GM12878 (cell line): ENCODE measurements around the gene ERICH4. TPM values are rescaled to one million over a fixed set of nuclear protein-coding genes. Genes with fewer than 3 reads are reported as not detected.

Source experiments
- ATAC-seq: fragments of 200-7000 bp; cut with Tn5 transposase; 3 replicates; pipeline ENCODE4 v1.9.1; 2020; ENCODE audit warnings: mild to moderate bottlenecking, moderate library complexity
- BruUV-seq: library from RNA; stranded (reverse); fragments of 400-500 nt; replicated peaks from 2 replicates; lab custom pipeline; 2021; lab: Mats Ljungman, UMichigan
- CTCF ChIA-PET: fragments of 300-600 bp; sonication (Branson Sonifier 250); formaldehyde crosslinking; extraction: SDS; loops from one replicate; lab custom pipeline; 2021; ENCODE audit warnings: inconsistent platforms; lab: Yijun Ruan, JAX
- POLR2A ChIA-PET: fragments of 350-600 bp; formaldehyde crosslinking; extraction: SDS; loops from one replicate; lab custom pipeline; 2021; ENCODE audit warnings: inconsistent platforms; lab: Charles Lee
- RAD21 ChIA-PET: fragments of 300-600 bp; sonication (Branson Sonifier 250); formaldehyde crosslinking; loops from one replicate; lab custom pipeline; 2023; ENCODE audit warnings: antibody characterized with exemption; ENCODE audit not compliant: unreplicated experiment; lab: Charles Lee
- SMC1A ChIA-PET: fragments of 300-600 bp; sonication (Branson Sonifier 250); formaldehyde crosslinking; loops from one replicate; lab custom pipeline; 2023; ENCODE audit not compliant: unreplicated experiment, uncharacterized antibody; lab: Charles Lee
- DNase-seq: peaks from one replicate; pipeline ENCODE4 v3.0.0-alpha.2; 2011; ENCODE audit warnings: low read depth, low spot score
- FAIRE-seq: peaks from 3 replicates; lab custom pipeline; 2011; peaks lifted over from hg19 to GRCh38; lab: Jason Lieb, UNC
- H2AFZ ChIP-seq: 2 replicates; pipeline ENCODE4 v1.6.0; 2011; ENCODE audit warnings: low read depth, low read length, control low read depth; ENCODE audit not compliant: control insufficient read depth
- H3K27ac ChIP-seq: 2 replicates; pipeline ENCODE4 v1.5.1; 2011; ENCODE audit warnings: control low read depth; ENCODE audit not compliant: control insufficient read depth, insufficient read depth
- H3K27me3 ChIP-seq, 2 experiments: replicated peaks in 1 of 2; 2 replicates each; pipeline versions ENCODE4 v1.6.0 to v1.6.1; 2011; ENCODE audit warnings: low read length in 1 of 2; ENCODE audit not compliant: control insufficient read depth in 2 of 2, insufficient read depth in 2 of 2
- H3K36me3 ChIP-seq, 2 experiments: 2 replicates each; pipeline ENCODE4 v1.5.1; 2011; ENCODE audit warnings: low read length in 1 of 2; ENCODE audit not compliant: control insufficient read depth in 2 of 2, insufficient read depth in 2 of 2
- H3K4me1 ChIP-seq: 2 replicates; pipeline ENCODE4 v1.6.1; 2011; ENCODE audit warnings: mild to moderate bottlenecking, low read length, moderate library complexity, mixed read lengths; ENCODE audit not compliant: control insufficient read depth, insufficient read depth
- H3K4me2 ChIP-seq: 2 replicates; pipeline ENCODE4 v1.6.0; 2011; ENCODE audit warnings: control low read depth; ENCODE audit not compliant: control insufficient read depth, insufficient read depth
- H3K4me3 ChIP-seq: fragments of 200-600 bp; sonication (generic); 2 replicates; pipeline ENCODE4 v1.5.1; 2016
- H3K79me2 ChIP-seq: 2 replicates; pipeline ENCODE4 v1.6.0; 2011; ENCODE audit warnings: low read length; ENCODE audit not compliant: control insufficient read depth, insufficient read depth
- H3K9ac ChIP-seq: 2 replicates; pipeline ENCODE4 v1.8.0; 2011; ENCODE audit warnings: low read length, control low read depth, mixed read lengths; ENCODE audit not compliant: control insufficient read depth, insufficient read depth
- H3K9me3 ChIP-seq: replicated peaks from 3 replicates; pipeline ENCODE4 v1.5.1; 2011; ENCODE audit warnings: mild to moderate bottlenecking, low read length; ENCODE audit not compliant: control insufficient read depth, insufficient read depth
- H4K20me1 ChIP-seq: 2 replicates; pipeline ENCODE4 v1.6.0; 2011; ENCODE audit not compliant: control insufficient read depth, insufficient read depth
- CBX3 ChIP-seq: fragments of 200-600 bp; sonication (generic); IDR thresholded peaks from 2 replicates; pipeline ENCODE4 v1.6.1; 2016; ENCODE audit warnings: low read depth, borderline replicate concordance
- CREB1 ChIP-seq: IDR thresholded peaks from 2 replicates; pipeline ENCODE4 v1.6.1; 2012; ENCODE audit warnings: low read depth, mild to moderate bottlenecking, inconsistent platforms
- HDGF ChIP-seq: fragments of 450-650 bp; IDR thresholded peaks from 2 replicates; pipeline ENCODE4 v1.6.1; 2016; ENCODE audit warnings: antibody characterized with exemption
- IKZF1 ChIP-seq: fragments of 450-650 bp; conservative IDR thresholded peaks from 2 replicates; pipeline ENCODE4 v1.6.1; 2017; ENCODE audit warnings: antibody characterized with exemption, mild to moderate bottlenecking
- NFYA ChIP-seq: IDR thresholded peaks from 2 replicates; pipeline ENCODE4 v1.6.1; 2011; ENCODE audit warnings: low read depth, mild to moderate bottlenecking, low read length, improper control_type of control experiment, borderline replicate concordance
- SIN3A ChIP-seq: IDR thresholded peaks from 2 replicates; pipeline ENCODE4 v1.6.1; 2012; ENCODE audit warnings: low read depth, low read length, improper control_type of control experiment
- SMAD5 ChIP-seq: IDR thresholded peaks from 2 replicates; pipeline ENCODE4 v1.6.1; 2016; ENCODE audit warnings: antibody characterized with exemption, low read depth
- SMC3 ChIP-seq: IDR thresholded peaks from 2 replicates; pipeline ENCODE4 v1.6.1; 2011; ENCODE audit warnings: low read length, improper control_type of control experiment, borderline replicate concordance
- TBL1XR1 ChIP-seq: IDR thresholded peaks from 2 replicates; pipeline ENCODE4 v1.6.1; 2012; ENCODE audit warnings: low read depth, low read length, improper control_type of control experiment
- WGBS: methylation state at CpG from one replicate; pipeline ENCODE4 v1.1.6; 2016; ENCODE audit warnings: low lambda C conversion rate; ENCODE audit not compliant: insufficient replicate concordance, insufficient coverage; ENCODE audit errors: missing lambda C conversion rate; 5-methylcytosine and 5-hydroxymethylcytosine counted together
- in situ Hi-C: fragments of 300-500 bp; cut with MboI; formaldehyde crosslinking; loops from 9 replicates; pipeline ENCODE4 v1.14.3; 2018; ENCODE audit warnings: mixed read lengths
- intact Hi-C: fragments of 100-400 bp; cut with micrococcal nuclease; formaldehyde crosslinking; loops from one replicate; pipeline ENCODE4 v1.14.2; 2022; ENCODE audit not compliant: unreplicated experiment
- polyA plus RNA-seq, 11 experiments: library from polyadenylated mRNA; depleted of rRNA in 4 of 11; unstranded in 6 of 11; stranded (reverse) in 5 of 11; fragments of >200 nt; fragmentation: Nextera tagmentation in 4 of 11; fragmentation: Illumina TruSeq in 1 of 11; extraction: Ambion mirVana in 4 of 11; extraction: Trizol in 1 of 11; gene quantifications; 1 replicate in 1 of 11; 2 replicates in 10 of 11; pipeline versions ENCODE4 v1.2.1 to v1.2.3, GENCODE V29; 2011 to 2016; ENCODE audit warnings: inconsistent platforms in 2 of 11, missing spikeins in 2 of 11, low read depth in 1 of 11
- total RNA-seq, 4 experiments: library from RNA; depleted of rRNA in 3 of 4; stranded (reverse); fragments of >200 nt in 3 of 4; fragmentation: Illumina TruSeq in 1 of 4; extraction: Trizol in 1 of 4; gene quantifications; 2 replicates each; pipeline versions ENCODE4 v1.2.1 to v1.2.3, GENCODE V29; 2013 to 2021
- TF ChIP-seq, protein P1 (sequence below): fragments of 450-650 bp; formaldehyde crosslinking; IDR thresholded peaks from 2 replicates; pipeline ENCODE4 v1.4.0; 2020; ENCODE audit warnings: mild to moderate bottlenecking, moderate library complexity
- TF ChIP-seq, protein P2 (sequence below): IDR thresholded peaks from 2 replicates; pipeline ENCODE4 v1.6.1; 2012; ENCODE audit warnings: low read depth, low read length, improper control_type of control experiment
- TF ChIP-seq, protein P3 (sequence below): IDR thresholded peaks from 2 replicates; pipeline ENCODE4 v1.6.1; 2011; ENCODE audit warnings: borderline replicate concordance, low read depth, mild to moderate bottlenecking, moderate library complexity, mixed read lengths, low read length; ENCODE audit not compliant: insufficient read depth; ENCODE audit errors: extremely low read length

ERICH4 gene
- total and polyA plus RNA-seq, 10 of the 15 experiments (the other 5 are each of a cell fraction or from before 2014, with no cell fraction given): not detected

DNA sequence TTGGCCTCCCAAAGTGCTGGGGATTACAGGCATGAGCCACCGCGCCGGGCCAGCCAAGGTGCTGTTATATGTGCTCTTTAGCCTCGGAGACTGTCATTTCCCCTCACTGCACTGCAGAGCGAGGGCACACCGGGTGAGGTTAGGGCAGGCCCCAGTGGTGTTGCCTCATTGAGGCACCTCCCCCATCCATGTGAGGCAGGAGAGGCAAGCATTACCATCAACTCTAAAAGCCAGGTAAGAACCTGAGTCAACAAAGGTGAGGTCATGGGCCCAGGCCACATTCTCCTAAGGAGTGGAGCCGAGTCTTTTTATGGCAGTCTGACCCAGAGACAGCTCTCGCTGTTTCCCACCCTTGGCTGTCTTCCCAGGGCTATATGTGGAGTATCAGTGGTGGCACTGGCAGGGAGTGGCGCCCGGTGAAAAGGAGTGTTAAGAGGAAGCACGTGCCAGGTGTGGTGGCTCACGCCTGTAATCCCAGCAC is 26.7 kb upstream of the ERICH4 start (continued):
- TF ChIP-seq HDGF (no peak), CREB1 (no peak), NFYA (no peak), IKZF1 (no peak)

DNA sequence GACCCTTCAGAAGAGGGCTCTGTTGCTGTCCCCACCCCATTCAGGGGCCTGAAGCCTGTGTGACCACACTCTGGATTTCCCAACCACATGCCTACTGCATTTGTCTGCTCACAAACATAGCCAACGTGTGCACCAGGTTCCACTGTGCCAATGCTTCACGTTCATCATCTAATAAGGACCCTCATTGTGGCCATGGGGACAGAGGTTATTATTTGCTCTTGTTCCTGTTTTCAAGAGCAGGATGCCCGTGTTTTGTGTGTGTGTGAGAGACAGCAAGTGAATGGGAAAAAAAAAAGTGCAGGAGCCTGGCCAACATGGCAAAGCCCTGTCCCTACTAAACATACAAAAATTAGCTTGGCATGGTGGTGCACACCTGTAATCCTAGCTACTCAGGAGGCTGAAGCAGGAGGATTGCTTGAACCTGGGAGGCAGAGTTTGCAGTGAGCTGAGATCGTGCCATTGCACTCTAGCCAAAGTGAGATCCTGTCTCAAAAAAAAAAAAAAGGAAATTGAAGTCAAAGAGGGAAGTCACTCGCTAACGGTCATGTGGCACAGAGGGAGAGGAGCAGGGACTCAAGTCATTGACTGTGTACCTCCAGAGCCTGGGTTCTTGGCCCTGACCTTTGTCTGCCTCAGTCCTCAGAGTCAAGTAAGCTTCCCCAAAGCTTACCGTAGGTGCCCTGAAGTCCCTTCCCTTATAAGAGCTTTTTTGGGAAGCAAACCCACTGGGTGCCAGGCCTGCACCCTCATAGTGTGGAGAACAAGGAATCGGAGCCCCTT is 22.7 kb upstream of the ERICH4 start:
- H3K27ac ChIP-seq: no peak overlapping the region
- TF ChIP-seq CBX3 (no peak), SMC3 (no peak), SIN3A (no peak), SMAD5 (no peak), TBL1XR1 (no peak)
- TF ChIP-seq, protein P1, sequence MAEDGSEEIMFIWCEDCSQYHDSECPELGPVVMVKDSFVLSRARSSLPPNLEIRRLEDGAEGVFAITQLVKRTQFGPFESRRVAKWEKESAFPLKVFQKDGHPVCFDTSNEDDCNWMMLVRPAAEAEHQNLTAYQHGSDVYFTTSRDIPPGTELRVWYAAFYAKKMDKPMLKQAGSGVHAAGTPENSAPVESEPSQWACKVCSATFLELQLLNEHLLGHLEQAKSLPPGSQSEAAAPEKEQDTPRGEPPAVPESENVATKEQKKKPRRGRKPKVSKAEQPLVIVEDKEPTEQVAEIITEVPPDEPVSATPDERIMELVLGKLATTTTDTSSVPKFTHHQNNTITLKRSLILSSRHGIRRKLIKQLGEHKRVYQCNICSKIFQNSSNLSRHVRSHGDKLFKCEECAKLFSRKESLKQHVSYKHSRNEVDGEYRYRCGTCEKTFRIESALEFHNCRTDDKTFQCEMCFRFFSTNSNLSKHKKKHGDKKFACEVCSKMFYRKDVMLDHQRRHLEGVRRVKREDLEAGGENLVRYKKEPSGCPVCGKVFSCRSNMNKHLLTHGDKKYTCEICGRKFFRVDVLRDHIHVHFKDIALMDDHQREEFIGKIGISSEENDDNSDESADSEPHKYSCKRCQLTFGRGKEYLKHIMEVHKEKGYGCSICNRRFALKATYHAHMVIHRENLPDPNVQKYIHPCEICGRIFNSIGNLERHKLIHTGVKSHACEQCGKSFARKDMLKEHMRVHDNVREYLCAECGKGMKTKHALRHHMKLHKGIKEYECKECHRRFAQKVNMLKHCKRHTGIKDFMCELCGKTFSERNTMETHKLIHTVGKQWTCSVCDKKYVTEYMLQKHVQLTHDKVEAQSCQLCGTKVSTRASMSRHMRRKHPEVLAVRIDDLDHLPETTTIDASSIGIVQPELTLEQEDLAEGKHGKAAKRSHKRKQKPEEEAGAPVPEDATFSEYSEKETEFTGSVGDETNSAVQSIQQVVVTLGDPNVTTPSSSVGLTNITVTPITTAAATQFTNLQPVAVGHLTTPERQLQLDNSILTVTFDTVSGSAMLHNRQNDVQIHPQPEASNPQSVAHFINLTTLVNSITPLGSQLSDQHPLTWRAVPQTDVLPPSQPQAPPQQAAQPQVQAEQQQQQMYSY: no peak
- TF ChIP-seq, protein P2, sequence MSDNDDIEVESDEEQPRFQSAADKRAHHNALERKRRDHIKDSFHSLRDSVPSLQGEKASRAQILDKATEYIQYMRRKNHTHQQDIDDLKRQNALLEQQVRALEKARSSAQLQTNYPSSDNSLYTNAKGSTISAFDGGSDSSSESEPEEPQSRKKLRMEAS: no peak
- TF ChIP-seq, protein P3, sequence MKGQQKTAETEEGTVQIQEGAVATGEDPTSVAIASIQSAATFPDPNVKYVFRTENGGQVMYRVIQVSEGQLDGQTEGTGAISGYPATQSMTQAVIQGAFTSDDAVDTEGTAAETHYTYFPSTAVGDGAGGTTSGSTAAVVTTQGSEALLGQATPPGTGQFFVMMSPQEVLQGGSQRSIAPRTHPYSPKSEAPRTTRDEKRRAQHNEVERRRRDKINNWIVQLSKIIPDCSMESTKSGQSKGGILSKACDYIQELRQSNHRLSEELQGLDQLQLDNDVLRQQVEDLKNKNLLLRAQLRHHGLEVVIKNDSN: no peak
- WGBS: 56% methylated on average over 8 of the region's 8 CpGs
- CTCF ChIA-PET: interaction anchor here (1.0 kb wide), 1 partner anchor 12 kb away, joined by 3 read pairs; no protein-coding TSS in a partner anchor
- H3K9ac ChIP-seq: no peak overlapping the region
- no peak overlapping the region for H2AFZ ChIP-seq
- no peaks in the 10 kb centered on the region for H3K4me1 ChIP-seq
- no peak overlapping the region for H3K4me3 ChIP-seq
- ATAC-seq (no peak), FAIRE-seq (no peak), DNase-seq (no peak)
- no TSS peak for BruUV-seq
- H3K36me3 ChIP-seq: peaks cover 11 to 15% of the 10 kb centered on the region in 2 experiments
- no peaks in the 10 kb centered on the region for H3K9me3 ChIP-seq
- SMC1A ChIA-PET: no interaction called here
- POLR2A ChIA-PET: interaction anchor here (0.5 kb wide), 2 partner anchors 178 to 1014 kb away, joined by 3 read pairs; no protein-coding TSS in a partner anchor
- H3K27me3 ChIP-seq: no peaks in the 10 kb centered on the region
- no peaks in the 10 kb centered on the region for H4K20me1 ChIP-seq
- in situ Hi-C loops: no loop called here
- H3K4me2 ChIP-seq: no peak overlapping the region
- no peaks in the 10 kb centered on the region for H3K79me2 ChIP-seq
- intact Hi-C loops: no loop called here
- RAD21 ChIA-PET: no interaction called here
